Endodermal cell (in vitro differentiated cells): ENCODE results near the gene NCKAP5. TPM values are rescaled to one million over a fixed set of nuclear protein-coding genes. Genes with fewer than 3 reads are reported as not detected.

Source experiments
- DNase-seq: peaks from one replicate; pipeline ENCODE4 v3.0.0-alpha.2; 2017
- H3K27ac ChIP-seq: 2 replicates; pipeline ENCODE4 v1.5.1; 2013; ENCODE audit warnings: mild to moderate bottlenecking, low read depth, low read length, moderate library complexity
- H3K27me3 ChIP-seq: 2 replicates; pipeline ENCODE4 v1.6.1; 2013; ENCODE audit warnings: mild to moderate bottlenecking, low read length, moderate library complexity; ENCODE audit not compliant: insufficient read depth, control insufficient read depth, poor library complexity, severe bottlenecking
- H3K36me3 ChIP-seq: 2 replicates; pipeline ENCODE4 v1.7.0; 2013; ENCODE audit warnings: mild to moderate bottlenecking, low read length, moderate library complexity; ENCODE audit not compliant: control insufficient read depth, insufficient read depth
- H3K4me1 ChIP-seq: one replicate; pipeline ENCODE4 v1.7.0; 2013; ENCODE audit warnings: low read length; ENCODE audit not compliant: control insufficient read depth, insufficient read depth
- H3K4me3 ChIP-seq: 2 replicates; pipeline ENCODE4 v1.5.1; 2013; ENCODE audit warnings: mild to moderate bottlenecking, low read length, moderate library complexity
- H3K9ac ChIP-seq: 2 replicates; pipeline ENCODE4 v1.6.1; 2013; ENCODE audit warnings: mild to moderate bottlenecking, low read length, moderate library complexity; ENCODE audit not compliant: poor library complexity, severe bottlenecking; ENCODE audit errors: extremely low read depth
- H3K9me3 ChIP-seq: 2 replicates; pipeline ENCODE4 v1.6.1; 2013; ENCODE audit warnings: mild to moderate bottlenecking, low read length, moderate library complexity; ENCODE audit not compliant: control insufficient read depth
- H3K27ac Mint-ChIP-seq: 2 replicates; pipeline ENCODE4 v1.8.0; 2020; ENCODE audit warnings: mixed read lengths
- H3K27me3 Mint-ChIP-seq: 2 replicates; pipeline ENCODE4 v1.8.0; 2021; ENCODE audit warnings: mild to moderate bottlenecking, mixed read lengths; ENCODE audit not compliant: insufficient read depth
- H3K36me3 Mint-ChIP-seq: 2 replicates; pipeline ENCODE4 v1.8.0; 2020; ENCODE audit warnings: low read depth, mixed read lengths
- H3K4me1 Mint-ChIP-seq: 2 replicates; pipeline ENCODE4 v1.8.0; 2020; ENCODE audit warnings: mixed read lengths
- H3K4me3 Mint-ChIP-seq: 2 replicates; pipeline ENCODE4 v1.8.0; 2020; ENCODE audit warnings: mild to moderate bottlenecking, moderate library complexity, mixed read lengths
- H3K9me3 Mint-ChIP-seq: 2 replicates; pipeline ENCODE4 v1.8.0; 2020; ENCODE audit warnings: mild to moderate bottlenecking, mixed read lengths
- WGBS, 2 experiments: methylation state at CpG; one replicate each; pipeline versions ENCODE4 v1.1.5 to v1.1.7; 2013; ENCODE audit warnings: missing lambda C conversion rate in 2 of 2, mixed read lengths in 1 of 2; ENCODE audit not compliant: insufficient coverage in 1 of 2, insufficient read length in 1 of 2; 5-methylcytosine and 5-hydroxymethylcytosine counted together
- total RNA-seq, 2 donors: library from RNA; stranded (reverse); fragmentation: NEBNext Ultra II Directional in 1 of 2; extraction: Animal tissue kit (Norgen Biotek cat#: 25700) in 1 of 2; gene quantifications; 2 replicates in 1 of 2; 3 replicates in 1 of 2; pipeline ENCODE4 v1.2.1, GENCODE V29; 2021
- TF ChIP-seq, protein P1 (sequence below): fragments of 200-600 bp; sonication (generic); conservative IDR thresholded peaks from 2 replicates; pipeline ENCODE4 v1.5.0; 2021; ENCODE audit warnings: antibody characterized with exemption, mild to moderate bottlenecking

NCKAP5 gene
- total RNA-seq, 2 donors from 2014 or later: 0.58 to 0.92 TPM

DNA sequence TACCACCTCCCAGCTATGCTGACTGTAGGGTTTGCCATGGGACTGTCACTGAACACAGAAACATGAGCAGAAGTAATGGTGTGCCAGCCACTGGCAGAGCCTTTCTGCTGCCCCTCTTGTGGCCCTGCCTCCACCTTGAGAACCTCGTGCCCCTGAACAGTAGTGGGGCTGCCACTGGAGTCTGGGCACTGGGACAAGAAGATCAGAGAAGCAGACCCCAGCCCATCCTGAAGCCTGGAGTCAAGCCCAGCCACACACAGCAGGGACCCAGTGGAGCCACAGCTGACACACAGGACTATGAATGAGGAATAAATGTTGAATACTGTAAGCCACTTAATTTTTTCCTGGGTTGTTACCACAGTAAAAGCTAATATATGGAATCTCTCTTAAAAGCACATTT is 159.6 kb downstream of the NCKAP5 start:
- no peaks in the 10 kb centered on the region for H3K36me3 Mint-ChIP-seq

GRCh38 chr2:133407341-133407740 is 160.9 kb downstream of the NCKAP5 start:
- H3K27ac ChIP-seq: no peak overlapping the region
- H3K4me3 ChIP-seq: no peak overlapping the region
- no peaks in the 10 kb centered on the region for H3K4me1 ChIP-seq
- H3K27ac Mint-ChIP-seq: no peak overlapping the region
- H3K36me3 ChIP-seq: no peaks in the 10 kb centered on the region
- no peak overlapping the region for H3K9ac ChIP-seq
- no peak for DNase-seq
- H3K27me3 ChIP-seq: peaks cover 10% of the 10 kb centered on the region
- no peak overlapping the region for H3K4me3 Mint-ChIP-seq
- no peaks in the 10 kb centered on the region for H3K9me3 Mint-ChIP-seq
- H3K27me3 Mint-ChIP-seq: peaks cover 13% of the 10 kb centered on the region
- WGBS, 2 experiments: 95% methylated on average over 8 of the region's 8 CpGs; no CpG with 5 or more reads in 1 of the 2 experiments
- H3K4me1 Mint-ChIP-seq: peaks cover 17% of the 10 kb centered on the region
- H3K36me3 Mint-ChIP-seq: no peaks in the 10 kb centered on the region
- no peaks in the 10 kb centered on the region for H3K9me3 ChIP-seq
- TF ChIP-seq, protein P1, sequence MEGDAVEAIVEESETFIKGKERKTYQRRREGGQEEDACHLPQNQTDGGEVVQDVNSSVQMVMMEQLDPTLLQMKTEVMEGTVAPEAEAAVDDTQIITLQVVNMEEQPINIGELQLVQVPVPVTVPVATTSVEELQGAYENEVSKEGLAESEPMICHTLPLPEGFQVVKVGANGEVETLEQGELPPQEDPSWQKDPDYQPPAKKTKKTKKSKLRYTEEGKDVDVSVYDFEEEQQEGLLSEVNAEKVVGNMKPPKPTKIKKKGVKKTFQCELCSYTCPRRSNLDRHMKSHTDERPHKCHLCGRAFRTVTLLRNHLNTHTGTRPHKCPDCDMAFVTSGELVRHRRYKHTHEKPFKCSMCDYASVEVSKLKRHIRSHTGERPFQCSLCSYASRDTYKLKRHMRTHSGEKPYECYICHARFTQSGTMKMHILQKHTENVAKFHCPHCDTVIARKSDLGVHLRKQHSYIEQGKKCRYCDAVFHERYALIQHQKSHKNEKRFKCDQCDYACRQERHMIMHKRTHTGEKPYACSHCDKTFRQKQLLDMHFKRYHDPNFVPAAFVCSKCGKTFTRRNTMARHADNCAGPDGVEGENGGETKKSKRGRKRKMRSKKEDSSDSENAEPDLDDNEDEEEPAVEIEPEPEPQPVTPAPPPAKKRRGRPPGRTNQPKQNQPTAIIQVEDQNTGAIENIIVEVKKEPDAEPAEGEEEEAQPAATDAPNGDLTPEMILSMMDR: no peak

More for the DNA sequence above, 159.6 kb downstream of the NCKAP5 start:
- Histone ChIP-seq H3K27me3 (peaks cover 10% of the 10 kb centered on the region), H3K9ac (no peak overlapping the region), H3K4me3 (no peak overlapping the region), H3K4me1 (no peaks in the 10 kb centered on the region), H3K9me3 (no peaks in the 10 kb centered on the region), H3K36me3 (no peaks in the 10 kb centered on the region), H3K27ac (no peak overlapping the region)
- Mint-ChIP-seq H3K27me3 (peaks cover 14% of the 10 kb centered on the region), H3K4me3 (no peak overlapping the region), H3K27ac (no peak overlapping the region), H3K9me3 (no peaks in the 10 kb centered on the region), H3K4me1 (peaks cover 17% of the 10 kb centered on the region)
- WGBS, 2 experiments: 87 to 100% methylated on average over 1 of the region's 1 CpG
- no peak for DNase-seq
- TF ChIP-seq, protein P1: no peak

GRCh38 chr2:133405252-133405651 is 163.0 kb downstream of the NCKAP5 start:
- no peak for DNase-seq

More at GRCh38 chr2:133405252-133405651, 163.0 kb downstream of the NCKAP5 start:
- H3K4me3 ChIP-seq: no peak overlapping the region
- H3K27me3 Mint-ChIP-seq: peaks cover 8% of the 10 kb centered on the region
- no peak overlapping the region for H3K4me3 Mint-ChIP-seq
- no peaks in the 10 kb centered on the region for H3K4me1 ChIP-seq
- TF ChIP-seq, protein P1: no peak
- no peak overlapping the region for H3K9ac ChIP-seq
- no peaks in the 10 kb centered on the region for H3K9me3 Mint-ChIP-seq
- H3K36me3 Mint-ChIP-seq: no peaks in the 10 kb centered on the region
- 83 to 96% methylated on average over 1 to 4 of the region's 4 CpGs for whole genome bisulfite sequencing, 2 experiments
- no peak overlapping the region for H3K27ac Mint-ChIP-seq
- peaks cover 6% of the 10 kb centered on the region for H3K4me1 Mint-ChIP-seq
- H3K9me3 ChIP-seq: no peaks in the 10 kb centered on the region
- no peaks in the 10 kb centered on the region for H3K36me3 ChIP-seq
- no peak overlapping the region for H3K27ac ChIP-seq
- H3K27me3 ChIP-seq: peaks cover 10% of the 10 kb centered on the region
